IMR-90 (cell line): ENCODE results near the gene SOX2. TPM values are rescaled to one million over a fixed set of nuclear protein-coding genes. Genes with fewer than 3 reads are reported as not detected.

Source experiments
- ATAC-seq: fragments of 200-7000 bp; cut with Tn5 transposase; 2 replicates; pipeline ENCODE4 v1.9.1; 2020; ENCODE audit warnings: low read depth, mild to moderate bottlenecking, moderate library complexity
- BruUV-seq: library from RNA; stranded (reverse); fragments of 400-500 nt; replicated peaks from 2 replicates; lab custom pipeline; 2021; lab: Mats Ljungman, UMichigan
- CTCF ChIA-PET: fragments of 300-600 bp; formaldehyde crosslinking; extraction: SDS; loops from one replicate; lab custom pipeline; 2021; ENCODE audit warnings: antibody characterized with exemption; lab: Yijun Ruan, JAX
- POLR2A ChIA-PET: fragments of 300-600 bp; sonication (Branson Sonifier 250); formaldehyde crosslinking; loops from one replicate; lab custom pipeline; 2022; ENCODE audit warnings: antibody characterized with exemption; ENCODE audit not compliant: unreplicated experiment; lab: Charles Lee
- DNase-seq: peaks from one replicate; pipeline ENCODE4 v3.0.0; 2013
- H2AFZ ChIP-seq: replicated peaks from 2 replicates; pipeline ENCODE3; 2013; ENCODE audit warnings: low read length, mild to moderate bottlenecking; ENCODE audit not compliant: poor library complexity
- H2AK5ac ChIP-seq: 2 replicates; pipeline ENCODE4 v1.6.1; 2013; ENCODE audit warnings: low read depth, low read length, inconsistent platforms
- H2AK9ac ChIP-seq: replicated peaks from 2 replicates; pipeline ENCODE3; 2013; ENCODE audit warnings: mild to moderate bottlenecking, low read depth, low read length, moderate library complexity; ENCODE audit not compliant: poor library complexity
- H2BK120ac ChIP-seq: 2 replicates; pipeline ENCODE4 v1.6.1; 2013; ENCODE audit warnings: low read depth, low read length, inconsistent platforms
- H2BK15ac ChIP-seq: 3 replicates; pipeline ENCODE4 v1.6.1; 2013; ENCODE audit warnings: low read depth, low read length, inconsistent platforms
- H2BK20ac ChIP-seq: 2 replicates; pipeline ENCODE4 v1.6.1; 2013; ENCODE audit warnings: low read depth, mild to moderate bottlenecking, inconsistent platforms, low read length, moderate library complexity
- H2BK5ac ChIP-seq: 2 replicates; pipeline ENCODE4 v1.6.1; 2013; ENCODE audit warnings: mild to moderate bottlenecking, low read depth, low read length, inconsistent platforms; ENCODE audit not compliant: poor library complexity, severe bottlenecking
- H3K14ac ChIP-seq: replicated peaks from 2 replicates; pipeline ENCODE4 v1.6.1; 2013; ENCODE audit warnings: low read depth, low read length, inconsistent platforms
- H3K18ac ChIP-seq: 2 replicates; pipeline ENCODE4 v1.6.1; 2013; ENCODE audit warnings: low read depth, low read length, control low read depth
- H3K23ac ChIP-seq: 2 replicates; pipeline ENCODE4 v1.6.1; 2013; ENCODE audit warnings: low read depth, low read length, inconsistent platforms
- H3K27ac ChIP-seq: 2 replicates; pipeline ENCODE4 v1.5.1; 2013; ENCODE audit warnings: mild to moderate bottlenecking, control low read depth, low read length; ENCODE audit not compliant: insufficient read depth
- H3K27me3 ChIP-seq: 2 replicates; pipeline ENCODE4 v1.6.1; 2013; ENCODE audit warnings: low read length; ENCODE audit not compliant: control insufficient read depth, insufficient read depth
- H3K36me3 ChIP-seq: 2 replicates; pipeline ENCODE4 v1.6.1; 2013; ENCODE audit warnings: low read length, mixed read lengths; ENCODE audit not compliant: control insufficient read depth, insufficient read depth
- H3K4ac ChIP-seq: 2 replicates; pipeline ENCODE4 v1.6.1; 2013; ENCODE audit warnings: low read depth, low read length, inconsistent platforms
- H3K4me1 ChIP-seq: 2 replicates; pipeline ENCODE4 v1.6.1; 2013; ENCODE audit warnings: low read length, mixed read lengths; ENCODE audit not compliant: control insufficient read depth, insufficient read depth
- H3K4me2 ChIP-seq: 2 replicates; pipeline ENCODE4 v1.6.1; 2013; ENCODE audit warnings: low read depth, mild to moderate bottlenecking, control low read depth, low read length, moderate library complexity
- H3K4me3 ChIP-seq: 2 replicates; pipeline ENCODE4 v1.5.1; 2013; ENCODE audit warnings: low read depth, mild to moderate bottlenecking, control low read depth, low read length, moderate library complexity; ENCODE audit not compliant: insufficient read depth
- H3K56ac ChIP-seq: 2 replicates; pipeline ENCODE4 v1.6.1; 2013; ENCODE audit warnings: low read length, inconsistent platforms; ENCODE audit not compliant: insufficient read depth; ENCODE audit errors: extremely low read depth
- H3K79me1 ChIP-seq, 2 experiments: 2 replicates each; pipeline ENCODE4 v1.6.1; 2013; ENCODE audit warnings: low read length in 2 of 2, inconsistent platforms in 1 of 2, low read depth in 1 of 2
- H3K9ac ChIP-seq: 2 replicates; pipeline ENCODE4 v1.6.1; 2013; ENCODE audit warnings: low read depth, low read length, control low read depth
- H3K9me1 ChIP-seq: 2 replicates; pipeline ENCODE4 v1.6.1; 2013; ENCODE audit warnings: low read length, inconsistent platforms; ENCODE audit not compliant: insufficient read depth
- H3K9me3 ChIP-seq: 2 replicates; pipeline ENCODE4 v1.6.1; 2013; ENCODE audit warnings: low read length; ENCODE audit not compliant: control insufficient read depth, insufficient read depth
- H4K20me1 ChIP-seq: 2 replicates; pipeline ENCODE4 v1.6.1; 2013; ENCODE audit warnings: low read length, inconsistent platforms; ENCODE audit not compliant: insufficient read depth
- H4K5ac ChIP-seq: 2 replicates; pipeline ENCODE4 v1.6.1; 2013; ENCODE audit warnings: mild to moderate bottlenecking, low read depth, low read length, control low read depth
- H4K8ac ChIP-seq, 2 experiments: 2 replicates each; pipeline ENCODE4 v1.6.1; 2013; ENCODE audit warnings: low read depth in 2 of 2, low read length in 2 of 2, control low read depth in 1 of 2, inconsistent platforms in 1 of 2
- H4K91ac ChIP-seq: 2 replicates; pipeline ENCODE4 v1.6.1; 2013; ENCODE audit warnings: low read depth, low read length, inconsistent platforms; ENCODE audit not compliant: insufficient read depth
- BHLHE40 ChIP-seq: fragments of 150-350 bp; IDR thresholded peaks from 2 replicates; pipeline ENCODE4 v1.6.1; 2016; ENCODE audit warnings: mild to moderate bottlenecking, low read depth, low read length
- CEBPB ChIP-seq: IDR thresholded peaks from 2 replicates; pipeline ENCODE4 v1.6.1; 2012; ENCODE audit warnings: low read depth, low read length, improper control_type of control experiment
- CHD1 ChIP-seq: IDR thresholded peaks from 2 replicates; pipeline ENCODE4 v1.6.1; 2012; ENCODE audit warnings: low read depth, low read length, improper control_type of control experiment
- ELK1 ChIP-seq: fragments of 150-350 bp; IDR thresholded peaks from 2 replicates; pipeline ENCODE4 v1.6.1; 2016; ENCODE audit warnings: low read depth, mild to moderate bottlenecking, low read length, moderate library complexity, borderline replicate concordance
- MAFK ChIP-seq: IDR thresholded peaks from 2 replicates; pipeline ENCODE4 v1.6.1; 2012; ENCODE audit warnings: low read depth, low read length, improper control_type of control experiment
- MAZ ChIP-seq: IDR thresholded peaks from 2 replicates; pipeline ENCODE4 v1.6.1; 2012; ENCODE audit warnings: low read depth, mild to moderate bottlenecking, low read length, improper control_type of control experiment, moderate library complexity, borderline replicate concordance
- MXI1 ChIP-seq: IDR thresholded peaks from 2 replicates; pipeline ENCODE4 v1.6.1; 2012; ENCODE audit warnings: low read depth, mild to moderate bottlenecking, low read length, moderate library complexity, borderline replicate concordance
- NFE2L2 ChIP-seq: fragments of 150-350 bp; IDR thresholded peaks from 2 replicates; pipeline ENCODE4 v1.6.1; 2016; ENCODE audit warnings: low read depth, mild to moderate bottlenecking, low read length
- POLR2A ChIP-seq: IDR thresholded peaks from 2 replicates; pipeline ENCODE4 v1.6.1; 2012; ENCODE audit warnings: mild to moderate bottlenecking, low read depth, low read length
- RCOR1 ChIP-seq: IDR thresholded peaks from 2 replicates; pipeline ENCODE4 v1.6.1; 2012; ENCODE audit warnings: mild to moderate bottlenecking, low read length, improper control_type of control experiment; ENCODE audit not compliant: insufficient replicate concordance
- RFX5 ChIP-seq: IDR thresholded peaks from 2 replicates; pipeline ENCODE4 v1.8.0; 2012; ENCODE audit warnings: low read depth, mild to moderate bottlenecking, low read length, moderate library complexity
- SMC3 ChIP-seq: fragments of 150-350 bp; IDR thresholded peaks from 2 replicates; pipeline ENCODE4 v1.6.1; 2016; ENCODE audit warnings: low read depth, mild to moderate bottlenecking, antibody characterized with exemption, low read length, moderate library complexity
- USF2 ChIP-seq: fragments of 150-350 bp; IDR thresholded peaks from 2 replicates; pipeline ENCODE4 v1.6.1; 2017; ENCODE audit warnings: mild to moderate bottlenecking, antibody characterized with exemption, low read length, low read depth
- WGBS, 2 experiments: methylation state at CpG; one replicate each; pipeline versions ENCODE4 v1.1.5 to v1.1.7; 2013; ENCODE audit warnings: missing lambda C conversion rate in 2 of 2; ENCODE audit not compliant: insufficient read length in 1 of 2; ENCODE audit errors: extremely low coverage in 2 of 2; 5-methylcytosine and 5-hydroxymethylcytosine counted together
- dilution Hi-C: fragments of 300-500 bp; cut with HindIII; formaldehyde crosslinking; loops from one replicate; pipeline ENCODE4 v1.14.3; 2018; ENCODE audit warnings: low sequenced_read_pairs; ENCODE audit not compliant: unreplicated experiment
- in situ Hi-C: fragments of 300-500 bp; cut with MboI; formaldehyde crosslinking; loops from 3 replicates; pipeline ENCODE4 v1.14.3; 2019; ENCODE audit warnings: low sequenced_read_pairs, inconsistent platforms, mixed read lengths
- intact Hi-C: fragments of 100-400 bp; cut with micrococcal nuclease; formaldehyde crosslinking; loops from 2 replicates; pipeline ENCODE4 v1.10.0; 2022
- polyA plus RNA-seq, 3 experiments: library from polyadenylated mRNA; depleted of rRNA; stranded (reverse); fragments of >200 nt; gene quantifications; 2 replicates each; pipeline ENCODE4 v1.2.3, GENCODE V29; 2012; ENCODE audit warnings: low replicate concordance in 1 of 3
- total RNA-seq: library from RNA; depleted of rRNA; stranded (reverse); fragments of >200 nt; gene quantifications from 2 replicates; pipeline ENCODE4 v1.2.3, GENCODE V29; 2012

The SOX2 gene
- total and polyA plus RNA-seq, 2 of the 4 experiments (the other 2 are of a cell fraction): not detected

GRCh38 chr3:181700168-181701087 lies 11.3 kb upstream of the SOX2 start (continued):
- TF ChIP-seq NFE2L2 (no peak), CHD1 (no peak)

- Histone ChIP-seq H3K9me1 (no peaks in the 10 kb centered on the region), H4K8ac (no peak overlapping the region), H4K20me1 (no peaks in the 10 kb centered on the region), H3K14ac (no peak overlapping the region), H2BK15ac (no peak overlapping the region), H3K27me3 (peaks cover 36% of the 10 kb centered on the region), H3K18ac (no peak overlapping the region), H3K4ac (no peak overlapping the region), H2BK20ac (no peak overlapping the region), H3K27ac (no peak overlapping the region), H3K36me3 (no peaks in the 10 kb centered on the region), H3K79me1 (no peaks in the 10 kb centered on the region), H2AK9ac (no peak overlapping the region), H3K4me1 (no peaks in the 10 kb centered on the region), H2BK120ac (no peak overlapping the region), H3K9me3 (no peaks in the 10 kb centered on the region; the same call in 1 of the 2 replicates), H3K4me3 (no peak overlapping the region), H3K23ac (no peak overlapping the region), H3K56ac (no peak overlapping the region), H2AFZ (no peak overlapping the region), H4K5ac (no peak overlapping the region), H2BK5ac (no peak overlapping the region), H4K91ac (no peak overlapping the region), H3K4me2 (no peak overlapping the region), H3K9ac (no peak overlapping the region), H2AK5ac (no peak overlapping the region)
- in situ Hi-C loops (no loop called here), intact Hi-C loops (loop anchor here (5.0 kb wide), 1 partner anchor 1009 kb away; no protein-coding TSS in a partner anchor), dilution Hi-C loops (no loop called here)
- no CpG with 5 or more reads among the region's 5 CpGs for WGBS, 2 experiments
- DNase-seq (no peak), ATAC-seq (no peak)
- POLR2A ChIA-PET: no interaction called here
- BruUV-seq: no TSS peak
- CTCF ChIA-PET: interaction anchor here (0.7 to 1.5 kb wide), 9 partner anchors 8 to 1890 kb away, joined by 3 to 5 read pairs (median 3); no protein-coding TSS in a partner anchor
- TF ChIP-seq POLR2A (no peak), USF2 (no peak), CEBPB (no peak), NFE2L2 (no peak), SMC3 (no peak), CHD1 (no peak), RCOR1 (no peak), MXI1 (no peak), BHLHE40 (no peak), RFX5 (no peak), ELK1 (no peak), MAFK (no peak), MAZ (no peak)
These were observed 10.6 kb upstream of the SOX2 start for GRCh38 chr3:181701096-181701495.
